Right kidney (tissue), 1 donor: ENCODE data around the gene ENO2.
"Not testable (repeated sequence)": the region's sequence is repeated elsewhere in the genome, so short reads cannot be mapped to it uniquely, and the experiment has no call there.

Source experiments
- DNase-seq: peaks from one replicate; pipeline ENCODE4 v3.0.0-alpha.2; 2016

Gene ENO2

DNA sequence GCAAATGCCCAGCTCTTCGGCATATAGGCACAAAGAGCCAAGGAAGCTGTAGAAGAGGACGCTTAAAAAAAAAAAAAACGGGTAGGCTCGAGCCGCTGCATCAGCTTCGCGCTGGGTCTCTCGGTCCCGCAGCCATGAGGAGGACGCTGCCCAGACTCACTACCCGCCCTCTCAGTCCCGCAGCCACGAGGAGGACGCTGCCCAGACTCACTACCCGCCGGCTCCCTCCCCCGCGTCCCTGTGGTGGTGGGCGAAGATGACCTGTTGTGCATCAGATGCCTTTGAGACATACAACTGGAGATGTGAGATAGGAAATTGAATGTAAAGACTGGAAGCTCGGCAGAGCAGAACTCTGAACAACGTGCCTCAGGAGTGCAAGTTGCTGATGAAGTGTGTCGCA, 29.8 kb upstream of the ENO2 start:
- DNase-seq: no peak

DNA sequence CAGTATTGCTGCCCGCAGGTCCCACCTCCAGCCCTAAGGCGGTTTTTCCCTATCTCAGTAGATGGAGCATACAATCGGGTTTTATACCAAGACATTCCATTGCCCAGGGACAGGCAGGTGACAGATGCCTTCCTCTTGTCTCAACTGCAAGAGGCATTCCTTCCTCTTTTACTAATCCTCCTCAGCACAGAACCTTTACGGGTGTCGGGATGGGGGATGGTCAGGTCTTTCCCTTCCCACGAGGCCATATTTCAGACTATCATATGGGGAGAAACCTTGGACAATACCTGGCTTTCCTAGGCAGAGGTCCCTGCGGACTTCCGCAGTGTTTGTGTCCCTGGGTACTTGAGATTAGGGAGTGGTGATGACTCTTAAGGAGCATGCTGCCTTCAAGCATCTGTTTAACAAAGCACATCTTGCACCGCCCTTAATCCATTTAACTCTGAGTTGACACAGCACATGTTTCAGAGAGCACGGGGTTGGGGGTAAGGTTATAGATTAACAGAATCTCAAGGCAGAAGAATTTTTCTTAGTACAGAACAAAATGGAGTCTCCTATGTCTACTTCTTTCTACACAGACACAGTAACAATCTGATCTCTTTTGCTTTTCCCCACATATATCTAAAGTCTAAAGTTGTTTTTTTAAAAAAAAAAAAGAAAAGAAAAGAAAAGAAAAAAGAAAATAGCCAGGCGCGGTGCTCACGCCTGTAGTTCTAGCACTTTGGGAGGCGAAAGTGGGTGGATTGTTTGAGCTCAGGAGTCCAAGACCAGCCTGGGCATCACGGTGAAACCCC, 28.0 kb upstream of the ENO2 start:
- not testable (repeated sequence) for DNase-seq

DNA sequence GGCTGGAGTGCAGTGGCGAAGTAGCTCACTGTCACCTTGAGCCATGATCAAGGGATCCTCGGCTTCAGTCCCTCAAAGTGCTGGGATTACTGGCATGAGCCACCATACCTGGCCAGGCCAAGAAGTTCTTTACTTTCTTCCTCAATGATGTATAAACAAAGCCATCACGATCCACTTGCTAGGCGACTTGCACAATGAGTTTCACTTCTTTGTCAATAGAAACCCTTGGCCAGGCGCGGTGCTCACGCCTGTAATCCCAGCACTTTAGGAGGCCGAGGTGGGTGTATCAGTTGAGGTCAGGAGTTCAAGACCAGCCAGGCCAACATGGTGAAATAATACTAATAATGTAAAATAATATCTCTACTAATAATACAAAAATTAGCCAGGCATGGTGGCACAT, 26.9 kb upstream of the ENO2 start:
- DNase-seq: no peak

DNA sequence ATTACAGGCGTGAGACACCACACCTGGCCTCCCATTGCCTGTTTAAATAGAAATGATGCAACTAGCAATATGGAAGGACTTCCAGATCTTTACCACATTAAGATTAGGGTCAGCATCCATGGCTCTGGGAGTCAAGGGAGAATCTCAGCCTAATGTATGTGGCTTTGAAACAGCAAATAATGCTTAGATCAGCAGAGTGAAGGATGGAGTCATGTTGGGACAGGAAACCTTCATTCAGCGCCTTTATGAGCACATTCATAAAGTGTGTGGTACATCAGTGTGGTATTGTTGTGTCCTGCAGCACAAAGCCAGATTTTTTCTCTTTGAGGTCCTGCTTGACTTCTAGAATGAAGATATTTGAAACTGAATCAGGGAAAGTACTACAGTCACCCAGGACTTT, 26.0 kb upstream of the ENO2 start:
- no peak for DNase-seq

DNA sequence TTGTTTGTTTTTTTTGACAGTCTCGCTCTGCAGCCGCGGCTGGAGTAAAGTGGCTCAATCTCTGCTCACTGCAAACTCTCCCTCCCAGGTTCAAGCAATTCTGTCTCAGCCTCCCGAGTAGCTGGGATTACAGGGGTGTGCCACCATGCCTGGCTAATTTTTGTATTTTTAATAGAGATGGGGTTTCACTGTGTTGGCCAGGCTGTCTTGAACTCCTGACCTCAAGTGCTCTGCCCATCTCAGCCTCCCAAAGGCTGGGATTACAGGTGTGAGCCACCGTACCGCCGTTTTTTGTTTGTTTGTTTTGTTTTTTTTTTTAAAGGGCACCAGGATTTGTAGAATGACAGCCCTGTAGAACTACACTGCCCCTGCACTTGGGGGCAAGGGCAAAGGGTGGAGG, 25.6 kb upstream of the ENO2 start:
- DNase-seq: not testable (repeated sequence)

DNA sequence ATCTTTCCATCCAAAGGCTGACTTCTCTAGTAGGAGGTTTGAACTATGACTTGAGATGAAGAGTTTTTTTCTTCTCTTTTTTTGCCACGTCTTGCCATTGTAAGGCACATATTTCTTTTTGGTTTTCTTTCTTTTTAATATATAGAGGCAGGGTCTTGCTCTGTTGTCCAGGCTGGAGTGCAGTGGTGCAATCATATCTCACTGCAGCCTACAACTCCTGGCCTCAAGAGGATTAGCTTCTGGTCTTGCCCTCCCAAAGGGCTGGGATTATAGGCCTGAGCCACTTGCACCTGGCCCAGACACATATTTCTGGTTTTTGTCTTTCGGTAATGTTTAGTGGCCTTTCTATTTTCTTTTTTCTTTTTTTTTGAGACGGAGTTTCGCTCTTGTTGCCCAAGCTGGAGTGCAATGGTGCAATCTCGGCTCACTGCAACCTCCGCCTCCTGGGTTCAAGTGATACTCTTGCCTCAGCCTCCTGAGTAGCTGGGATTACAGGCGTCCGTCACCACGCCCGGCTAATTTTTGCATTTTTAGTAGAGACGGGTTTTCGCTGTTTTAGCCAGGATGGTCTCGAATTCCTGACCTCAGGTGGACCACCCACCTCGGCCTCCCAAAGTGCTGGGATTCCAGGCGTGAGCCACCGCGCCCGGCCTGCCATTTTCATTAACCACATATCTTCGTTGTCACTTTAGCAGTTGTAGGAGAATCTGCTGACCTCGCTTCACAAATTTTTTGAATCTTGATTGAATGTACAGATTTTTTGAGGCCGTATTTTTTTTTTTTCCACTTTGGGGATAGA, 24.4 kb upstream of the ENO2 start:
- DNase-seq: not testable (repeated sequence)

DNA sequence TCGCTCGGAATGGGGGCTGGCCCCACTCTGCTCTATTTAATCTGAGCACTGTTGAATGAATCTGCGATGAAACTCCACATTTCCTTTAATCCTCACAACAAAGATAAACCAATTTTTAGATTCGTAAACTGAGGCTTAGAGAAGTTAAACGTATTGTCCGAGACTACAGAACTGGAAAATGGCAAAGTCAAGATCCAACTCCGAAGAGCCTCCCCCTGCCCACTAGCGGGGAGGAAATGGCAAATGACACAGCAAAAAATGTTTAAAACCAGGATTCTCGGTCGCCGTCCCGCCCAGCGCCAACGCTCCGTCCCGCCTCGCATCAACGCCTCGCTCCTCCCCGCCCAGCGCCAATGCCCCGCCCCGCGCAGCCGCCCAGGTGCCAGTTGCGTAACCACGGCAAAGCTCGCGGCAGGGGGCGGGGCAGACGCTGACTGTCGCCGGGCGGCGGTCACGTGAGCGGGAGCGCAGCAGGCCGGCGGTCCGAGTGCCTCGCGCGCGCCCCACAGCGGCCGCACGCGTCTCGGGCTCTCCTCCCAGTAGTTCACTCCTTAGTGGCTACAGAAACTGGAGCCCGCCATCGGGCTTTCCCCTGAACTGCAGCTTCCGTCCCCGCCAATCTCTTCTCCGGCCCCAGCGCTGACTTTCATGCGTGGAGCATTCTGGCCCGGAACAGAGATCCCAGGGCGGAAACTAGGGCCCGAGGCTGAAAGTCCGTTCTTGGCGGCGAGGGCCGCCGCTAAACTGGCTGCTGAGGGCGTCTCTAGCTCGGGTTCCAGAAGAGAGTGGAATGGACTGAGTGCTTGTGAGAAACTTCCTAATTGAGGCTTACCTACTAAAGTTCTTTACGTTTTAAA, 23.4 kb upstream of the ENO2 start:
- peak; percentile 93 for DNase-seq

DNA sequence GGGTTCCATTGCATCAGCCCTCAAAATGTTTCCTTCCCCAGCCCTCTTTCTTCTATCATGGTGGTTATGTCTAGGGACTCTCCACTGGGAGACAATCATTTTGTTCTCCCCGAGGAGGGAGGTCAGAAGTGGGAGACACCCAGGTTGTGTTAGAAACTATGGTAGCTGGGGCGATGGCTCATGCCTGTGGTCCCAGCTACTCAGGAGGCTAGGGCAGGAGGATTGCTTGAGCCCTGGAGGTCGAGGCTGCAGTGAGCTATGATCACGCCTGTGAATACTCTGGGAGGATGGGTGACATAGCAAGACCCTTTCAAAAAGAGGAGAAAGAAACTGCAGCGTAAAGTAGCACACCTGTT, 22.8 kb upstream of the ENO2 start:
- no peak for DNase-seq

DNA sequence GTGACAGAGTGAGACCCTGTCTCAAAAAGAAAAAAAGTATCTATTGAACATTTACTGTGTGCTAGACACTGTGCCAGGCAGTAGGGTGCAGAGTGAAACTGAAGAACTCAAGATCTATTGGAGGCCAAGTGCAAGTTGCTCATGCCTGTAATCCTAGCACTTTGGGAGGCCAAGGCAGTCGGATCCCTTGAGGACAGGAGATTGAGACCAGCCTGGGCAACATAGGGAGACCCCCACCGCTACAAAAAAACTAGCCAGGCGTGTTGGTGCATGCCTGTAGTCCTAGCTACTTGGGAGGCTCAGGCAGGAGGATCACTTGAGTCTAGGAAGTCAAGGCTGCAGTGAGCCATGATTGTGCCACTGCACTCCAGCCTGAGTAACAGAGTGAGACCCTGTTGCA, 21.7 kb upstream of the ENO2 start:
- DNase-seq: not testable (repeated sequence)

DNA sequence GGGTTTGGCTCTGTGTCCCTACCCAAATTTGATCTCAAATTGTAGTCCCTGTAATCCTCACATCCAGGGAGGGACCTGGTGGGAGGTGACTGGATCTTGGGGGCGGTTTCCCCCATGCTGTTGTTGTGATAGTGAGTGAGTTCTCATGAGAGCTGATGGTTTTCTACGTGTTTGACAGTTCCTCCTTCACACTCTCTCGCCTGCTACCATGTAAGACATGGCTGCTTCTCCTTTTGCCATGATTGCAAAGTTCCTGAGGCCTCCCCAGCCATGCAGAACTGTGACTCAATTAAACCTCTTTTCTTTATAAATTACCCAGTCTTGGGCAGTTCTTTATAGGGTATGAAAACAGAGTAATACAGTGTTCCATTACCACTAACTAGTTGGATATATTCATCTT, 20.1 kb upstream of the ENO2 start:
- DNase-seq: no peak

DNA sequence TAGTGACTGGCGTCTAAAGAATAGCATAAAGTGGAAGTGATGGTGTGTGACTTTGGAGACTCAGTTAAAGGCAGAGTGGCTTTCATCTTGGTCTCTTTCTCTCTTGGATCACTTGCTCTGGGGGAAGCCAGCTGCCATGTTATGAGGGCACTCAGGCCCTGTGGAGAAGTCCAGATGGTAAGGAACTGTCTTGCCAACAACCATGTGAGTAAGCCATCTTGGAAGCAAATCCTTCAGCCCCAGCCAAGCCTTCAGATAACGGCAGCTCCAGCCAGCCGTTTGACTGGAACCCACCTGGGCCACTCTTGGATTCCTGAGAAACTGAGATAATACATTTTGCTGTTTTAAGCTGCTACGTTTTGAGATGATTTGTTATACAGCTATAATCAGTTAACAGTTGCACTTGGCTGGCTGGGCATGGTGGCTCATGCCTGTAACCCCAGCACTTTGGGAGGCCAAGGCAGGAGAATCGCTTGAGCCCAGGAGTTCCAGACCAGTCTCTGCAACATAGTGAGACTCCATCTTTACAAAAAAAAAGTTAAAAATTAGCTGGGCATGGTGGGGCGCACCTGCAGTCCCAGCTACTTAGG, 17.4 kb upstream of the ENO2 start:
- DNase-seq: no peak

DNA sequence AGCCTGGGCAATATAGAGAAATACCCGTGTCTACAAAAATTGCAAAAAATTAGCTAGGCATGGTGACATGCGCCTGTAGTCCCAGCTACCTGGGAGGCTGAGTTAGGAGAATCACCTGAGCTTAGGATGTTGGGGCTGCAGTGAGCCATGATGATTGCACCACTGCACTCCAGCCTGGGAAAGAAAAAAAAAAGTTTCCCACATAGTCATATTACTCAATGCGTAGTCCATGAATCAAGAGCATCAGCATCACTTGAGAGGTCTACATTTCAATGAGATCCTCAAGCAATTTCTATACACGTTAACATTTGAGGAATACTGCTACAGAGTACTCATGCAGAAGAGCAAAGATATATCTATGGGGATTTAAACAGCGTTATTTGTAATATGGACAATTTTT, 15.0 kb upstream of the ENO2 start:
- DNase-seq: no peak

DNA sequence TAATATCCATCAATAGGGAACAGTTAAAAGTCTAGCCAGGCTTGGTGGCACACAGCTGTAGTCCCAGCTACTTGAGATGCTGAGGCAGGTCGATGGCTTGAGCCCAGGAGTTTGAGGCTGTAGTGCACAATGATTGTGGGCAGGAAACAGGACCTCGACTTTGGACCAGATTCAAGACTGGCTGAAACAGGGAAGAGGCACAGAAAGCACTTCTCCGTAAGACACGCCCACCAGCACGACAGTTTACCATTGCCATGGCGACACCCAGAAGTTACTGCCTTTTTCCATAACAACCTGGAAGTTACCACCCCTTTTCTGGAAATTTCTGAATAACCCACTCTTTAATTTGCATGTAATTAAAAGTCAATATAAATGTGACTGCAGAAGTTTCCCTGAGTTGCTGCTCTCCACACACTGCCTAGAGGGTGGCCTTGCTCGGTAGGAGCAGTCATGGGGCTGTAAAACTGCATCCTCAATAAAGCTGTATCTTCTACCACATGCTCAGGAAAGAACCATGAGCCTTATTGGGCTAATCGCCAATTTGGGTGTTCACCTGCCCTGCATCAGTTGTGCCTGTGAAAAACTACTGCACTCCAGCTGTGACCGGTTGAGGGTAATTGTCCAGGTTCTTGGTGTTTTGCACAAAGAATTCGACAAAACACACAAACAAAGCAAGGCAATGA, 14.4 kb upstream of the ENO2 start:
- DNase-seq: no peak

DNA sequence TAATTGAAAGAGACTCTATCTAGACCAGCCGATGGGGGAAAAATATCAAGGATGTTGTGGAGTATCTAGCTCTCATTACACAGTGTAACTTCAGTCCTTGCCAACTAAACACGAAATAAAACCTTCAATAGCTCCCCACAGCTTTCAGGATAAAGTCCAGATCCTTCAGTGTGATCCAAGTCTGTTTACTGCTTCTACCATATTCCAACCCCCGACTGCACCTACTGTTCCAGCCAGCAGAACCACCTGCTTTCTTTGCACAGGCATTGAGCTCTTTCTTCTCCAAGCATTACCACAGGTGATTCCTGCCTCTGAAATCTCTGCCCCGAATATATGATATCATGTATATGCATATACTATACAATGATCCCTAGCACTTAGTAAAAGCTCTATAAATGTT, 11.9 kb upstream of the ENO2 start:
- DNase-seq: no peak

DNA sequence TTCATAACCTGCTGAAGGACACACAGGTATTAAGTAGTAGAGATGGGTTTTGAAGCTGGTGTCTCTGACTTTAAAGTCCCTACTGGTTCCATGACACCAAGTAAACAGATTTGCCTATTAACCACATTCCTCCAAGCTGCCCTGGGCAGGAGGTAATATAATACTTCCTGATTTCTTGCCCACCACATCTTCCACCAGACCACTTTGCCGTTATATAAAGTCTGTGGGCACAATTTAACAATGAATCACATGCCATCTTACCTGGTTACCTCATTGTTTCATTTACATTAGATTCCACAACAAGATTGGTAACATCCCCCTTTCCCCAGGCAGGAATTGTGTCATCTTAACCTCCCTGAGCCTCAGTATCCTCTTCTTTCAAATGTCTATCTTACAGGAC, 10.7 kb upstream of the ENO2 start:
- no peak for DNase-seq

DNA sequence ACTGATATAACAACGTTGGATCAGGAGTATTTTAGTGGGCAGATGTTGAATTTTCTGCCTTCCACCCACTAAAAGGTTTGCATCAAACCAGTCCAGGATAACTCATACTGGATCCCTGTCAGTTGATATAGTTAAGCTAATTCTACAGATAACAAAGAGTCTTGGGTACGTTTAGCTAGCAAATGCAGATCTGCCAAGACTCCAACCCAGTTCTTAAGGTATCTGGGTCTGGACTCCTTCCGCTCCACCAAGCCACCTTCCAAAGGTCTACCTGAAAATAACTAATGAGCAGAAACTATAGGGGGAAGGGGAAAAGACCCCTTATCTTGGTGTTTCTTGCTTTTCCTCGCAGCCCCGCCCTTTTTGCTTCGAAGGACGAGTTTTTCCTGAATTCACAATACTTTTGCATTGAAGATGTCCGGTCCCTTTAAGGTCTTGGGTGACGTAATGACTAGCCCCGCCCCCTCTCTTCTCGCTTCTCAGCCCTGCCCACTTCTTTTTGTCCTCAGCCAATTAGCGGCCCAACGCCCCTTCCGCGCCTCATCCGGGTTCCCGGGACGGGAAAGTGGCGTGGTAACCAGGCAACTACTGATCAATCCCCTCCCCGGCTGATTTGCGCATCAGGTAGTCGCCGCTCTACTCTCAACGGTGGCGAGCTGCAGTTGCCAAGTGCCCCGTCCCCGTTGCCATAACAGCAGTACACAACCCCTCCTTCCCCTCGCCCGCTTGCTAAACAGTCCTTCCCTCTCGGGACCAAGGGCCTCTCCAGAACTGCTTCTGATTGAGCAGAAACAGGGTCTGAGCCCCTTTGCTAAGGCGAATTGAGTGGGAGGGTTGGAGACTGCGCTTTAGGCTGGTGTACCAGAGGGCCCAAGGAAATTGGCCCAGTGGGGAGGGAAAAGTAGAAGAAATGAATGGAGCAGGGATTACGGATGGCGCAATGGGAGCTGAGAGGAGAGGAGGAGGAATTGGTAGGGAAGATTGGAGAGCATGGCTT, 9.8 kb upstream of the ENO2 start, which contains the start of gene LRRC23:
LRRC23 (plus strand) TSS at position 543 of the 997 bp plus-strand sequence. CDS start 812 bp downstream, outside the sequence.
- DNase-seq: peak; percentile 89

DNA sequence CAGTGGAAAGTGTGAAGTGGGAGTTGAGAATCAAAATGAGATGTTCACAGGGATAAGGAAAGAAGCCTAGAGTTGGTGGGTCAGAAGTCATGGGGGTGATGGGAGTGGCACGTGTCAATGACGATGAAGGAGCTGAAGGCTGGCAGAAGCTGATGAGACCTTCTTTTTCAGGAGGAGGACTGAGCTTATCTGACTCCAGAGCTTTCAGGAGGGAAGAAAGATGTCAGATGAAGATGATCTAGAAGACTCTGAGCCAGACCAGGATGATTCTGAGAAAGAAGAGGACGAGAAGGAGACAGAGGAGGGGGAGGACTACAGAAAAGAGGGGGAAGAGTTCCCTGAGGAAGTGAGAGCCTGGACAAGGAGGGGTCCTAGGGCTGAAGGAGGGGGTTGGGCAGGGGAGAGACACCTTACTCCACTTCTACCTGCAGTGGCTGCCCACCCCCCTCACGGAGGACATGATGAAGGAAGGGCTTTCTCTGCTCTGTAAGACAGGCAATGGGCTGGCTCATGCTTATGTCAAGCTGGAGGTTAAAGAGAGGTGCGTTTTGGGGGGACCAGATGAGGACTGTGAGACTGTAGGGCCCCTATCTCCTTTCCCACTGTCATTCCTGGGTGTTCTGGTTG, 8.9 kb upstream of the ENO2 start:
- no peak for DNase-seq

DNA sequence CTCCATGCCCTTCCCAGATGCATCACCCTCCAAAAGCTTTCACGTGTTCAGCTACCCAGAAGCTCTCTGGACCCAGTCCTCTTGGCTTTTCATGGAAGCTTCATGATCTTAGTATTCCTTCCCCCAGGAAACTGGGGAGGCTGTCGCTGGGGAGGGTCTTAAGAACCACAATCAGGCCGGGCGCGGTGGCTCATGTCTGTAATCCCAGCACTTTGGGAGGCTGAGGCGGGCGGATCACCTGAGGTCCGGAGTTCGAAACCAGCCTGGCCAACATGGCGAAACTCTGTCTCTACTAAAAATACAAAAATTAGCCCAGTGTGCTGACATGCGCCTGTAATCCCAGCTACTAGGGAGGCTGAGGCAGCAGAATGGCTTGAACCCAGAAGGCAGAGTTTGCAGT, 6.2 kb upstream of the ENO2 start:
- DNase-seq: not testable (repeated sequence)

DNA sequence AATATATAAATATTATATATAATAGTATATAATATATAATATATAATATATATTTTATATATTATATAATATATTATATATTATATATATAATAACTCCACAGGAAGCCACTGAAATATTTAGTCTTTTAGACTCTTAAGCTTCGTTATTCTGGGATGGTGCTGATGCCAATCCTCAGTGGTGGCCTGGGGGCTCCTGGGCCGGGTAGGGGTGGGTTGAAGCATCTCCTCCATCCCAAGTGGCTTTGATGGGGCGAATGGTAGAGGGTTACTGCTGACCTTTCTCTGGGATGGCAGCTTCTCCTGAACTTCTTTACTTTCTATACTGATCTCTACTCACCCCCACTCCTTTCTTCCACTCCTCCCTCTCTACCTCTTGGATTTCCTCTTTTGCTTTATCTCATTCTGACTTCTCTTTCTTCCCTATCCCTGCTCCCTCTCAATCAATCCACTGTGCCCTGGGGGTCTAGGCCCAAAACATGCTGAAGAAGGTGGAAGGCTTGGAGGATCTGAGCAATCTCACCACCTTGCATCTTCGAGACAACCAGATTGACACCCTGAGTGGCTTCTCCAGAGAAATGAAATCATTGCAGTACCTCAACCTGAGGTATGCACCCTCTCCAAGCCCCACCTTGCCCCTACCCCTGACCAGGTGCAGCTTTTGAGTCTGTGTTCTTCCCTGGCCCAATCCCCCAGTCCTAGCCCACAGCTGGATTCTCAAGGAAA, 4.8 kb upstream of the ENO2 start:
- DNase-seq: no peak
